GM12878 (cell line): ENCODE measurements around the gene GBX1. TPM values are rescaled to one million over a fixed set of nuclear protein-coding genes. Genes with fewer than 3 reads are reported as not detected.

Experiments used
- ATAC-seq: fragments of 200-7000 bp; cut with Tn5 transposase; 3 replicates; pipeline ENCODE4 v1.9.1; 2020; ENCODE audit warnings: mild to moderate bottlenecking, moderate library complexity
- BruUV-seq: library from RNA; stranded (reverse); fragments of 400-500 nt; replicated peaks from 2 replicates; lab custom pipeline; 2021; lab: Mats Ljungman, UMichigan
- CTCF ChIA-PET: fragments of 300-600 bp; sonication (Branson Sonifier 250); formaldehyde crosslinking; extraction: SDS; loops from one replicate; lab custom pipeline; 2021; ENCODE audit warnings: inconsistent platforms; lab: Yijun Ruan, JAX
- POLR2A ChIA-PET: fragments of 350-600 bp; formaldehyde crosslinking; extraction: SDS; loops from one replicate; lab custom pipeline; 2021; ENCODE audit warnings: inconsistent platforms; lab: Charles Lee
- RAD21 ChIA-PET: fragments of 300-600 bp; sonication (Branson Sonifier 250); formaldehyde crosslinking; loops from one replicate; lab custom pipeline; 2023; ENCODE audit warnings: antibody characterized with exemption; ENCODE audit not compliant: unreplicated experiment; lab: Charles Lee
- SMC1A ChIA-PET: fragments of 300-600 bp; sonication (Branson Sonifier 250); formaldehyde crosslinking; loops from one replicate; lab custom pipeline; 2023; ENCODE audit not compliant: unreplicated experiment, uncharacterized antibody; lab: Charles Lee
- DNase-seq: peaks from one replicate; pipeline ENCODE4 v3.0.0-alpha.2; 2011; ENCODE audit warnings: low read depth, low spot score
- FAIRE-seq: peaks from 3 replicates; lab custom pipeline; 2011; peaks lifted over from hg19 to GRCh38; lab: Jason Lieb, UNC
- H2AFZ ChIP-seq: 2 replicates; pipeline ENCODE4 v1.6.0; 2011; ENCODE audit warnings: low read depth, low read length, control low read depth; ENCODE audit not compliant: control insufficient read depth
- H3K27ac ChIP-seq: 2 replicates; pipeline ENCODE4 v1.5.1; 2011; ENCODE audit warnings: control low read depth; ENCODE audit not compliant: control insufficient read depth, insufficient read depth
- H3K27me3 ChIP-seq, 2 experiments: replicated peaks in 1 of 2; 2 replicates each; pipeline versions ENCODE4 v1.6.0 to v1.6.1; 2011; ENCODE audit warnings: low read length in 1 of 2; ENCODE audit not compliant: control insufficient read depth in 2 of 2, insufficient read depth in 2 of 2
- H3K36me3 ChIP-seq, 2 experiments: 2 replicates each; pipeline ENCODE4 v1.5.1; 2011; ENCODE audit warnings: low read length in 1 of 2; ENCODE audit not compliant: control insufficient read depth in 2 of 2, insufficient read depth in 2 of 2
- H3K4me1 ChIP-seq: 2 replicates; pipeline ENCODE4 v1.6.1; 2011; ENCODE audit warnings: mild to moderate bottlenecking, low read length, moderate library complexity, mixed read lengths; ENCODE audit not compliant: control insufficient read depth, insufficient read depth
- H3K4me2 ChIP-seq: 2 replicates; pipeline ENCODE4 v1.6.0; 2011; ENCODE audit warnings: control low read depth; ENCODE audit not compliant: control insufficient read depth, insufficient read depth
- H3K4me3 ChIP-seq: fragments of 200-600 bp; sonication (generic); 2 replicates; pipeline ENCODE4 v1.5.1; 2016
- H3K79me2 ChIP-seq: 2 replicates; pipeline ENCODE4 v1.6.0; 2011; ENCODE audit warnings: low read length; ENCODE audit not compliant: control insufficient read depth, insufficient read depth
- H3K9ac ChIP-seq: 2 replicates; pipeline ENCODE4 v1.8.0; 2011; ENCODE audit warnings: low read length, control low read depth, mixed read lengths; ENCODE audit not compliant: control insufficient read depth, insufficient read depth
- H3K9me3 ChIP-seq: replicated peaks from 3 replicates; pipeline ENCODE4 v1.5.1; 2011; ENCODE audit warnings: mild to moderate bottlenecking, low read length; ENCODE audit not compliant: control insufficient read depth, insufficient read depth
- H4K20me1 ChIP-seq: 2 replicates; pipeline ENCODE4 v1.6.0; 2011; ENCODE audit not compliant: control insufficient read depth, insufficient read depth
- ATF7 ChIP-seq: fragments of 450-650 bp; IDR thresholded peaks from 2 replicates; pipeline ENCODE4 v1.6.1; 2016; ENCODE audit warnings: low read depth, mild to moderate bottlenecking
- BHLHE40 ChIP-seq, 2 experiments: fragments of 450-650 bp in 1 of 2; IDR thresholded peaks; 2 replicates each; pipeline ENCODE4 v1.6.1; 2011 to 2017; ENCODE audit warnings: low read depth in 2 of 2, borderline replicate concordance in 1 of 2, improper control_type of control experiment in 1 of 2, low read length in 1 of 2, mild to moderate bottlenecking in 1 of 2
- CBX5 ChIP-seq: sonication (generic); IDR thresholded peaks from 2 replicates; pipeline ENCODE4 v1.6.1; 2016; ENCODE audit warnings: low read depth, moderate library complexity, mild to moderate bottlenecking, inconsistent platforms
- CREM ChIP-seq: IDR thresholded peaks from 2 replicates; pipeline ENCODE4 v1.6.1; 2014; ENCODE audit warnings: antibody characterized with exemption, low read depth
- CUX1 ChIP-seq: IDR thresholded peaks from 2 replicates; pipeline ENCODE4 v1.6.1; 2012; ENCODE audit warnings: improper control_type of control experiment, low read depth, low read length; ENCODE audit not compliant: insufficient replicate concordance
- EED ChIP-seq: sonication (generic); IDR thresholded peaks from 2 replicates; pipeline ENCODE4 v1.6.1; 2016; ENCODE audit warnings: antibody characterized with exemption, low read depth
- HCFC1 ChIP-seq: fragments of 150-350 bp; IDR thresholded peaks from 2 replicates; pipeline ENCODE4 v1.6.1; 2014; ENCODE audit warnings: low read length
- IRF4 ChIP-seq: IDR thresholded peaks from 2 replicates; pipeline ENCODE4 v1.6.1; 2011; ENCODE audit warnings: low read depth, low read length
- MYB ChIP-seq: fragments of 150-350 bp; IDR thresholded peaks from 2 replicates; pipeline ENCODE4 v1.6.1; 2014; ENCODE audit warnings: mild to moderate bottlenecking, low read depth, low read length, borderline replicate concordance
- NR2C2 ChIP-seq: IDR thresholded peaks from 2 replicates; pipeline ENCODE4 v1.6.1; 2011; ENCODE audit warnings: borderline replicate concordance, low read depth; ENCODE audit not compliant: control insufficient read depth, insufficient read length
- PRDM15 ChIP-seq: fragments of 450-650 bp; formaldehyde crosslinking; IDR thresholded peaks from 2 replicates; pipeline ENCODE4 v1.4.0; 2020; ENCODE audit warnings: mild to moderate bottlenecking, moderate library complexity
- RB1 ChIP-seq: fragments of 450-650 bp; formaldehyde crosslinking; IDR thresholded peaks from 2 replicates; pipeline ENCODE4 v1.6.1; 2017; ENCODE audit warnings: mild to moderate bottlenecking, borderline replicate concordance
- SIX5 ChIP-seq: IDR thresholded peaks from 2 replicates; pipeline ENCODE4 v1.6.1; 2011; ENCODE audit warnings: mild to moderate bottlenecking, low read depth, low read length, moderate library complexity; ENCODE audit not compliant: severe bottlenecking
- SMAD5 ChIP-seq: IDR thresholded peaks from 2 replicates; pipeline ENCODE4 v1.6.1; 2016; ENCODE audit warnings: antibody characterized with exemption, low read depth
- SUZ12 ChIP-seq: fragments of 200-600 bp; sonication (generic); IDR thresholded peaks from one replicate; pipeline ENCODE4 v1.6.1; 2018; ENCODE audit warnings: antibody characterized with exemption, mild to moderate bottlenecking; ENCODE audit not compliant: unreplicated experiment
- ZNF207 ChIP-seq: fragments of 450-650 bp; IDR thresholded peaks from 2 replicates; pipeline ENCODE4 v1.6.1; 2014; ENCODE audit warnings: antibody characterized with exemption, mild to moderate bottlenecking, borderline replicate concordance
- ZNF24 ChIP-seq: fragments of 450-650 bp; IDR thresholded peaks from 2 replicates; pipeline ENCODE4 v1.6.1; 2017; ENCODE audit warnings: antibody characterized with exemption, mild to moderate bottlenecking
- WGBS: methylation state at CpG from one replicate; pipeline ENCODE4 v1.1.6; 2016; ENCODE audit warnings: low lambda C conversion rate; ENCODE audit not compliant: insufficient replicate concordance, insufficient coverage; ENCODE audit errors: missing lambda C conversion rate; 5-methylcytosine and 5-hydroxymethylcytosine counted together
- in situ Hi-C: fragments of 300-500 bp; cut with MboI; formaldehyde crosslinking; loops from 9 replicates; pipeline ENCODE4 v1.14.3; 2018; ENCODE audit warnings: mixed read lengths
- intact Hi-C: fragments of 100-400 bp; cut with micrococcal nuclease; formaldehyde crosslinking; loops from one replicate; pipeline ENCODE4 v1.14.2; 2022; ENCODE audit not compliant: unreplicated experiment
- polyA plus RNA-seq, 11 experiments: library from polyadenylated mRNA; depleted of rRNA in 4 of 11; unstranded in 6 of 11; stranded (reverse) in 5 of 11; fragments of >200 nt; fragmentation: Nextera tagmentation in 4 of 11; fragmentation: Illumina TruSeq in 1 of 11; extraction: Ambion mirVana in 4 of 11; extraction: Trizol in 1 of 11; gene quantifications; 1 replicate in 1 of 11; 2 replicates in 10 of 11; pipeline versions ENCODE4 v1.2.1 to v1.2.3, GENCODE V29; 2011 to 2016; ENCODE audit warnings: inconsistent platforms in 2 of 11, missing spikeins in 2 of 11, low read depth in 1 of 11
- total RNA-seq, 4 experiments: library from RNA; depleted of rRNA in 3 of 4; stranded (reverse); fragments of >200 nt in 3 of 4; fragmentation: Illumina TruSeq in 1 of 4; extraction: Trizol in 1 of 4; gene quantifications; 2 replicates each; pipeline versions ENCODE4 v1.2.1 to v1.2.3, GENCODE V29; 2013 to 2021

Gene GBX1
- total and polyA plus RNA-seq, 10 of the 15 experiments (the other 5 are each of a cell fraction or from before 2014, with no cell fraction given) = not detected

- Histone ChIP-seq H3K4me2 (no peak overlapping the region), H3K79me2 (no peaks in the 10 kb centered on the region), H3K9ac (no peak overlapping the region), H3K4me1 (no peaks in the 10 kb centered on the region), H3K36me3 (no peaks in the 10 kb centered on the region), H3K4me3 (no peak overlapping the region), H2AFZ (no peak overlapping the region), H3K9me3 (no peaks in the 10 kb centered on the region), H3K27me3 (peaks cover 7 to 10% of the 10 kb centered on the region in 2 experiments; a peak in 3 of 4 replicates), H3K27ac (no peak overlapping the region), H4K20me1 (no peaks in the 10 kb centered on the region)
- no peak for DNase-seq
- intact Hi-C loops (no loop called here), in situ Hi-C loops (no loop called here)
- FAIRE-seq = no peak
- WGBS = 0% methylated on average over 1 of the region's 1 CpG
- POLR2A ChIA-PET = no interaction called here
- CTCF ChIA-PET = interaction anchor here (0.8 kb wide), 1 partner anchor 10 kb away, joined by 3 read pairs; no protein-coding TSS in a partner anchor
- no peak for ATAC-seq
- RAD21 ChIA-PET = no interaction called here
- SMC1A ChIA-PET = interaction anchor here (0.9 kb wide), 1 partner anchor 11 kb away, joined by 3 read pairs; no protein-coding TSS in a partner anchor
- TF ChIP-seq SMAD5 (no peak), SIX5 (no peak), SUZ12 (no peak), ATF7 (no peak), RB1 (no peak), CUX1 (no peak), CREM (no peak), EED (no peak), ZNF207 (no peak), NR2C2 (no peak), HCFC1 (no peak), IRF4 (no peak), CBX5 (no peak), MYB (no peak), BHLHE40 (IDR thresholded peaks at IDR 0.05; ENCODE audit: borderline replicate concordance in 1 of 2, low read depth in 2 of 2, low read length in 1 of 2) (no peak), PRDM15 (CRISPR knock-in tag) (no peak), ZNF24 (no peak)
- no TSS peak for BruUV-seq
Measured at GRCh38 chr7:151161757-151162156, 5.7 kb downstream of the GBX1 start.
